VCaP (cell line): Measurements from ENCODE around the gene SYNPR.

Experiments
- H3K27ac ChIP-seq: fragments of 450-650 bp; 2 replicates; pipeline ENCODE4 v1.5.1; 2017
- CTCF ChIP-seq: fragments of 450-650 bp; conservative IDR thresholded peaks from 2 replicates; pipeline ENCODE4 v1.5.1; 2017; ENCODE audit warnings: mild to moderate bottlenecking, moderate library complexity

The SYNPR gene

GRCh38 chr3:63613561-63613960 lies 335.5 kb downstream of the SYNPR start:
- no peak overlapping the region for H3K27ac ChIP-seq
- TF ChIP-seq CTCF: no peak

- H3K27ac ChIP-seq: no peak overlapping the region
- no peak for TF ChIP-seq CTCF
Observed at GRCh38 chr3:63617391-63617790, 339.3 kb downstream of the SYNPR start.

GRCh38 chr3:63624941-63625560 lies 346.9 kb downstream of the SYNPR start:
- no peak for TF ChIP-seq CTCF
- H3K27ac ChIP-seq: no peak overlapping the region

- no peak for TF ChIP-seq CTCF
Observed at GRCh38 chr3:63631670-63632069, 353.6 kb downstream of the SYNPR start.

GRCh38 chr3:63635186-63635585 lies 357.1 kb downstream of the SYNPR start:
- no peak for TF ChIP-seq CTCF
- no peak overlapping the region for H3K27ac ChIP-seq

More at GRCh38 chr3:63631670-63632069, 353.6 kb downstream of the SYNPR start:
- no peak overlapping the region for H3K27ac ChIP-seq

GRCh38 chr3:63639806-63640205 lies 361.7 kb downstream of the SYNPR start:
- no peak for TF ChIP-seq CTCF
- H3K27ac ChIP-seq: no peak overlapping the region

- TF ChIP-seq CTCF: no peak
- no peak overlapping the region for H3K27ac ChIP-seq
Observed at GRCh38 chr3:63642488-63642887, 364.4 kb downstream of the SYNPR start.
